ENCODE results near the gene R3HDM2.

Gene R3HDM2

GRCh38 chr12:57266681-57267080 lies 164.2 kb downstream of the R3HDM2 start:
- no peak for DNase-seq (ENCODE audit: low read depth)

GRCh38 chr12:57263096-57263495 lies 167.7 kb downstream of the R3HDM2 start:
- no peak for DNase-seq (ENCODE audit: low read depth)

- no peak for DNase-seq (ENCODE audit: low read depth)
These were observed 168.6 kb downstream of the R3HDM2 start for GRCh38 chr12:57262126-57262822.

- no peak for DNase-seq (ENCODE audit: low read depth)
These were observed 169.4 kb downstream of the R3HDM2 start for GRCh38 chr12:57261428-57261865.

GRCh38 chr12:57260366-57260765 lies 170.5 kb downstream of the R3HDM2 start:
- DNase-seq (ENCODE audit: low read depth) = no peak

- no peak for DNase-seq (ENCODE audit: low read depth)
These were observed 171.6 kb downstream of the R3HDM2 start for GRCh38 chr12:57258977-57259970.

GRCh38 chr12:57255916-57256315 lies 174.9 kb downstream of the R3HDM2 start:
- no peak for DNase-seq (ENCODE audit: low read depth)

GRCh38 chr12:57254506-57255280 lies 176.2 kb downstream of the R3HDM2 start:
- DNase-seq (ENCODE audit: low read depth) = no peak

GRCh38 chr12:57250956-57251355 lies 179.9 kb downstream of the R3HDM2 start, which contains the start of gene STAC3:
Gene STAC3, minus strand, starts transcription at chr12:57251187. Its CDS starts 1,551 bp downstream, at chr12:57249636.
- DNase-seq (ENCODE audit: low read depth) = no peak

- no peak for DNase-seq (ENCODE audit: low read depth)
These were observed 180.3 kb downstream of the R3HDM2 start for GRCh38 chr12:57250541-57250940.

GRCh38 chr12:57248934-57249742 lies 181.7 kb downstream of the R3HDM2 start:
- DNase-seq (ENCODE audit: low read depth) = no peak

- DNase-seq (ENCODE audit: low read depth) = no peak
These were observed 183.8 kb downstream of the R3HDM2 start for GRCh38 chr12:57247041-57247440.

- DNase-seq (ENCODE audit: low read depth) = no peak
These were observed 186.5 kb downstream of the R3HDM2 start for GRCh38 chr12:57244312-57244696.

- DNase-seq (ENCODE audit: low read depth) = no peak
These were observed 187.1 kb downstream of the R3HDM2 start for GRCh38 chr12:57243521-57244311.

GRCh38 chr12:57242691-57243454 lies 188.0 kb downstream of the R3HDM2 start:
- DNase-seq (ENCODE audit: low read depth) = no peak

GRCh38 chr12:57242329-57242690 lies 188.5 kb downstream of the R3HDM2 start:
- no peak for DNase-seq (ENCODE audit: low read depth)

GRCh38 chr12:57241402-57242310 lies 189.2 kb downstream of the R3HDM2 start:
- no peak for DNase-seq (ENCODE audit: low read depth)

- DNase-seq (ENCODE audit: low read depth) = no peak
These were observed 189.9 kb downstream of the R3HDM2 start for GRCh38 chr12:57240926-57241401.

Data from HS-27A (cell line).